HEK293 (cell line): Measurements from ENCODE around the gene NECTIN1.

Experiments used
- CTCF ChIA-PET: fragments of 350-600 bp; formaldehyde crosslinking; extraction: SDS; loops from one replicate; lab custom pipeline; 2021; ENCODE audit warnings: antibody characterized with exemption; lab: Yijun Ruan, JAX
- POLR2A ChIA-PET: fragments of 300-600 bp; formaldehyde crosslinking; extraction: SDS; loops from one replicate; lab custom pipeline; 2020; ENCODE audit warnings: antibody characterized with exemption, inconsistent platforms; lab: Yijun Ruan, JAX
- H3K27ac ChIP-seq: fragments of 200-500 bp; sonication (Bioruptor generic); 2 replicates; pipeline ENCODE4 v1.5.1; 2014; ENCODE audit warnings: low read depth, low read length, control low read depth, inconsistent platforms; ENCODE audit errors: extremely low read depth
- H3K36me3 ChIP-seq, 2 experiments: fragments of 200-500 bp in 1 of 2; sonication (Bioruptor generic) in 1 of 2; 1 replicate in 1 of 2; 2 replicates in 1 of 2; pipeline ENCODE4 v1.5.1; 2014 to 2017; ENCODE audit warnings: inconsistent platforms in 2 of 2, low read length in 2 of 2; ENCODE audit not compliant: control insufficient read depth in 2 of 2, insufficient read depth in 1 of 2
- H3K4me1 ChIP-seq: fragments of 200-500 bp; sonication (Bioruptor generic); 2 replicates; pipeline ENCODE4 v1.5.1; 2014; ENCODE audit warnings: mild to moderate bottlenecking, low read length, inconsistent platforms; ENCODE audit not compliant: control insufficient read depth, insufficient read depth
- H3K4me3 ChIP-seq: 2 replicates; pipeline ENCODE4 v1.5.1; 2011; ENCODE audit warnings: low read depth, mild to moderate bottlenecking, control low read depth, low read length, moderate library complexity
- H3K9me3 ChIP-seq: fragments of 200-500 bp; sonication (Bioruptor generic); 2 replicates; pipeline ENCODE4 v1.5.1; 2014; ENCODE audit warnings: low read depth, low read length, inconsistent platforms; ENCODE audit not compliant: control insufficient read depth, insufficient read depth
- BCL11B ChIP-seq: fragments of 450-650 bp; formaldehyde crosslinking; IDR thresholded peaks from 2 replicates; pipeline ENCODE4 v1.5.1; 2016; ENCODE audit warnings: low read depth, missing biosample characterization, missing genetic modification characterization
- IKZF3 ChIP-seq: fragments of 450-650 bp; IDR thresholded peaks from 2 replicates; pipeline ENCODE4 v1.5.0; 2018; ENCODE audit warnings: missing biosample characterization, mild to moderate bottlenecking, missing genetic modification characterization, moderate library complexity
- KLF16 ChIP-seq: fragments of 450-650 bp; formaldehyde crosslinking; IDR thresholded peaks from 2 replicates; pipeline ENCODE4 v1.5.1; 2017; ENCODE audit warnings: missing biosample characterization, missing genetic modification characterization
- ZNF121 ChIP-seq: fragments of 450-650 bp; formaldehyde crosslinking; IDR thresholded peaks from 2 replicates; pipeline ENCODE4 v1.5.1; 2016; ENCODE audit warnings: missing biosample characterization, missing genetic modification characterization
- ZNF174 ChIP-seq: fragments of 450-650 bp; formaldehyde crosslinking; IDR thresholded peaks from 2 replicates; pipeline ENCODE4 v1.5.0; 2017; ENCODE audit warnings: missing biosample characterization, mild to moderate bottlenecking, missing genetic modification characterization
- ZNF302 ChIP-seq: fragments of 450-650 bp; formaldehyde crosslinking; IDR thresholded peaks from 2 replicates; pipeline ENCODE4 v1.5.1; 2016; ENCODE audit warnings: missing biosample characterization, missing genetic modification characterization, low read depth
- ZNF544 ChIP-seq: fragments of 450-650 bp; formaldehyde crosslinking; IDR thresholded peaks from 2 replicates; pipeline ENCODE4 v1.5.0; 2017; ENCODE audit warnings: missing biosample characterization, missing genetic modification characterization
- ZNF600 ChIP-seq: fragments of 450-650 bp; formaldehyde crosslinking; IDR thresholded peaks from 2 replicates; pipeline ENCODE4 v1.5.1; 2016; ENCODE audit warnings: missing biosample characterization, missing genetic modification characterization
- ZNF701 ChIP-seq: fragments of 450-650 bp; formaldehyde crosslinking; IDR thresholded peaks from 2 replicates; pipeline ENCODE4 v1.5.1; 2016; ENCODE audit warnings: missing biosample characterization, missing genetic modification characterization
- ZNF843 ChIP-seq: fragments of 450-650 bp; formaldehyde crosslinking; IDR thresholded peaks from 2 replicates; pipeline ENCODE4 v1.5.1; 2016; ENCODE audit warnings: missing biosample characterization, missing genetic modification characterization
- TF ChIP-seq, protein P1 (sequence below): fragments of 450-650 bp; formaldehyde crosslinking; IDR thresholded peaks from 2 replicates; pipeline ENCODE4 v1.5.1; 2016; ENCODE audit warnings: missing biosample characterization, missing genetic modification characterization, borderline replicate concordance
- TF ChIP-seq, protein P2 (sequence below): fragments of 450-650 bp; formaldehyde crosslinking; IDR thresholded peaks from 2 replicates; pipeline ENCODE4 v1.5.1; 2016; ENCODE audit warnings: missing biosample characterization, missing genetic modification characterization
- TF ChIP-seq, protein P3 (sequence below): fragments of 450-650 bp; formaldehyde crosslinking; IDR thresholded peaks from 2 replicates; pipeline ENCODE4 v1.5.0; 2017; ENCODE audit warnings: missing biosample characterization, missing genetic modification characterization, borderline replicate concordance
- TF ChIP-seq, protein P4 (sequence below): fragments of 450-650 bp; formaldehyde crosslinking; IDR thresholded peaks from 2 replicates; pipeline ENCODE4 v1.5.1; 2016; ENCODE audit warnings: missing biosample characterization, missing genetic modification characterization, low read depth
- TF ChIP-seq, protein P5 (sequence below): fragments of 450-650 bp; formaldehyde crosslinking; IDR thresholded peaks from 2 replicates; pipeline ENCODE4; 2016; ENCODE audit warnings: missing biosample characterization, missing genetic modification characterization

NECTIN1 gene

DNA sequence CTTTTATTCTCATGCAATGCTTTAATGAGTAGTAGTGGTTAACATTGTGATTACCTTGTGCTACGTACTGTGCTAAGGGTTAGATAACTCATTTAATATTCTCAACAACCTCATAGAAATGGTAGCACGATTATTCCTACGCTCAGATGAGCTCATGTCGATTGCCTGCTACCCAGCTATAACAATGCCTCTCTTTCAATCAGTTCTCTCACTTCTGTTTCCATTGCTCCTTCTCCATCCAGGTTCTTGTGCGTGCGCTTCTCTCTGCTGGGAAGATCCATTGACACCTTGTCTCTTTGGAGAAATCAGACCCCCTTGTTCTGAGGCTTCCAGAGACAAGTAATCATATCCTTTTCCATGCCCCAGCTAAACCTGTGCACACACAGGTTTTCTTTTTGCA is 120.8 kb downstream of the NECTIN1 start:
- no peak overlapping the region for H3K4me3 ChIP-seq
- CTCF ChIA-PET = no interaction called here
- H3K27ac ChIP-seq = no peak overlapping the region
- no peaks in the 10 kb centered on the region for H3K36me3 ChIP-seq
- TF ChIP-seq ZNF174 = no peak
- TF ChIP-seq IKZF3 (tag by site-specific recombination) = no peak
- no peak for TF ChIP-seq ZNF121
- TF ChIP-seq ZNF544 (tag by site-specific recombination) = no peak
- TF ChIP-seq, protein P1, sequence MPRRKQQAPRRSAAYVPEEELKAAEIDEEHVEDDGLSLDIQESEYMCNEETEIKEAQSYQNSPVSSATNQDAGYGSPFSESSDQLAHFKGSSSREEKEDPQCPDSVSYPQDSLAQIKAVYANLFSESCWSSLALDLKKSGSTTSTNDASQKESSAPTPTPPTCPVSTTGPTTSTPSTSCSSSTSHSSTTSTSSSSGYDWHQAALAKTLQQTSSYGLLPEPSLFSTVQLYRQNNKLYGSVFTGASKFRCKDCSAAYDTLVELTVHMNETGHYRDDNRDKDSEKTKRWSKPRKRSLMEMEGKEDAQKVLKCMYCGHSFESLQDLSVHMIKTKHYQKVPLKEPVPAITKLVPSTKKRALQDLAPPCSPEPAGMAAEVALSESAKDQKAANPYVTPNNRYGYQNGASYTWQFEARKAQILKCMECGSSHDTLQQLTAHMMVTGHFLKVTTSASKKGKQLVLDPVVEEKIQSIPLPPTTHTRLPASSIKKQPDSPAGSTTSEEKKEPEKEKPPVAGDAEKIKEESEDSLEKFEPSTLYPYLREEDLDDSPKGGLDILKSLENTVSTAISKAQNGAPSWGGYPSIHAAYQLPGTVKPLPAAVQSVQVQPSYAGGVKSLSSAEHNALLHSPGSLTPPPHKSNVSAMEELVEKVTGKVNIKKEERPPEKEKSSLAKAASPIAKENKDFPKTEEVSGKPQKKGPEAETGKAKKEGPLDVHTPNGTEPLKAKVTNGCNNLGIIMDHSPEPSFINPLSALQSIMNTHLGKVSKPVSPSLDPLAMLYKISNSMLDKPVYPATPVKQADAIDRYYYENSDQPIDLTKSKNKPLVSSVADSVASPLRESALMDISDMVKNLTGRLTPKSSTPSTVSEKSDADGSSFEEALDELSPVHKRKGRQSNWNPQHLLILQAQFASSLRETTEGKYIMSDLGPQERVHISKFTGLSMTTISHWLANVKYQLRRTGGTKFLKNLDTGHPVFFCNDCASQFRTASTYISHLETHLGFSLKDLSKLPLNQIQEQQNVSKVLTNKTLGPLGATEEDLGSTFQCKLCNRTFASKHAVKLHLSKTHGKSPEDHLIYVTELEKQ (tag by site-specific recombination) = no peak
- H3K4me1 ChIP-seq = no peaks in the 10 kb centered on the region
- POLR2A ChIA-PET = no interaction called here
- no peaks in the 10 kb centered on the region for H3K9me3 ChIP-seq

DNA sequence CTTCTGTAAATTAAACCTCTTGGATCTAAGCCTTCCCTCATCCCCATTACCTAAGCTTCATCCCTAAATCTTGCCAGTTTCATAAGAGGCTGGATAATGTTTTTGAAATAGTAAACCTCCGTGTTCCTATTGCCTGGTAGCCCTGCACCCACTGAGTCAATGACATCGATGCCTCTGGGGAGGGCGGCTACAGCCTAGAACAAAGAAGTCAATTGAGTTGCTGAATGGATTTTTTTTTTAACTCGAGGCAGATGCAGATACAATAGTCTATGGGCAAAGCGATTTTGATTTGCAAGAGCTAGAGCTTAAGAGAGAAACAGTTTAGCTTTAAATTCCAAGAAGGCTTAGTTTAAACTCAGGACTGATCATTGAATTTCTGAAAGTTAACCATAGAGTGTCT is 121.3 kb downstream of the NECTIN1 start:
- ChIA-PET CTCF (interaction anchor here (1.1 to 1.3 kb wide), 2 partner anchors 18 to 74 kb away, joined by 3 to 4 read pairs; no protein-coding TSS in a partner anchor), POLR2A (no interaction called here)
- H3K4me1 ChIP-seq = no peaks in the 10 kb centered on the region
- H3K36me3 ChIP-seq = no peaks in the 10 kb centered on the region
- H3K27ac ChIP-seq = no peak overlapping the region
- H3K4me3 ChIP-seq = no peak overlapping the region
- H3K9me3 ChIP-seq = no peaks in the 10 kb centered on the region
- TF ChIP-seq, protein P2, sequence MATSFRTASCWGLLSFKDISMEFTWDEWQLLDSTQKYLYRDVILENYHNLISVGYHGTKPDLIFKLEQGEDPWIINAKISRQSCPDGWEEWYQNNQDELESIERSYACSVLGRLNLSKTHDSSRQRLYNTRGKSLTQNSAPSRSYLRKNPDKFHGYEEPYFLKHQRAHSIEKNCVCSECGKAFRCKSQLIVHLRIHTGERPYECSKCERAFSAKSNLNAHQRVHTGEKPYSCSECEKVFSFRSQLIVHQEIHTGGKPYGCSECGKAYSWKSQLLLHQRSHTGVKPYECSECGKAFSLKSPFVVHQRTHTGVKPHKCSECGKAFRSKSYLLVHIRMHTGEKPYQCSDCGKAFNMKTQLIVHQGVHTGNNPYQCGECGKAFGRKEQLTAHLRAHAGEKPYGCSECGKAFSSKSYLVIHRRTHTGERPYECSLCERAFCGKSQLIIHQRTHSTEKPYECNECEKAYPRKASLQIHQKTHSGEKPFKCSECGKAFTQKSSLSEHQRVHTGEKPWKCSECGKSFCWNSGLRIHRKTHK = no peak
- TF ChIP-seq ZNF701 (tag by site-specific recombination) = no peak
- TF ChIP-seq, protein P3, sequence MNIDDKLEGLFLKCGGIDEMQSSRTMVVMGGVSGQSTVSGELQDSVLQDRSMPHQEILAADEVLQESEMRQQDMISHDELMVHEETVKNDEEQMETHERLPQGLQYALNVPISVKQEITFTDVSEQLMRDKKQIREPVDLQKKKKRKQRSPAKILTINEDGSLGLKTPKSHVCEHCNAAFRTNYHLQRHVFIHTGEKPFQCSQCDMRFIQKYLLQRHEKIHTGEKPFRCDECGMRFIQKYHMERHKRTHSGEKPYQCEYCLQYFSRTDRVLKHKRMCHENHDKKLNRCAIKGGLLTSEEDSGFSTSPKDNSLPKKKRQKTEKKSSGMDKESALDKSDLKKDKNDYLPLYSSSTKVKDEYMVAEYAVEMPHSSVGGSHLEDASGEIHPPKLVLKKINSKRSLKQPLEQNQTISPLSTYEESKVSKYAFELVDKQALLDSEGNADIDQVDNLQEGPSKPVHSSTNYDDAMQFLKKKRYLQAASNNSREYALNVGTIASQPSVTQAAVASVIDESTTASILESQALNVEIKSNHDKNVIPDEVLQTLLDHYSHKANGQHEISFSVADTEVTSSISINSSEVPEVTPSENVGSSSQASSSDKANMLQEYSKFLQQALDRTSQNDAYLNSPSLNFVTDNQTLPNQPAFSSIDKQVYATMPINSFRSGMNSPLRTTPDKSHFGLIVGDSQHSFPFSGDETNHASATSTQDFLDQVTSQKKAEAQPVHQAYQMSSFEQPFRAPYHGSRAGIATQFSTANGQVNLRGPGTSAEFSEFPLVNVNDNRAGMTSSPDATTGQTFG (tag by site-specific recombination) = no peak

DNA sequence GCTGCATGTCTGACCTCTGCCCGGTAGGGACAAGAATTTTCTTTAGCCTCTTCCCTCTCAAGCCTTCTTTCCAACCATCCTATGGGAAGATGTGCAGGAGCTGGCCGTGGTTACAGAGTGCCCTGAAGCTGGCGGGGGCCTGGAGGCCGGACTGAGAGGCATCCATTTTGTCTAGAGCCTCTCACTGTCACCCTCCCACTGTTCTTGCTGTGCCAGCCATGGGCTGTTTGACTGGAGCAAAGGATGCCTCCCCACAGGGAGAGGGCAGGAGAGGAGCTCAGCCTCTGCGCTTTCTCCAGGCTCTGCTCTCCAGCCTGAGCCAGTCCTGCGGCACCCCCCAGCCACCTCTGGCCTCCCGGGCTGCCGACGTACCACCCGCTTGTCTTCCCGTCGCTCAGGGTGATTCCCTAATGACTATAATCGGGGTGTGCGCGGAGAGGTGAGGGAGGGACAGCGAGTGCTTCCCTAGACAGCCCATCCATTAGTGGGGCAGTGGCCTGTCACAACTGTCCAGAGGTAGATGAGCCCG is 123.8 kb downstream of the NECTIN1 start:
- TF ChIP-seq, protein P4, sequence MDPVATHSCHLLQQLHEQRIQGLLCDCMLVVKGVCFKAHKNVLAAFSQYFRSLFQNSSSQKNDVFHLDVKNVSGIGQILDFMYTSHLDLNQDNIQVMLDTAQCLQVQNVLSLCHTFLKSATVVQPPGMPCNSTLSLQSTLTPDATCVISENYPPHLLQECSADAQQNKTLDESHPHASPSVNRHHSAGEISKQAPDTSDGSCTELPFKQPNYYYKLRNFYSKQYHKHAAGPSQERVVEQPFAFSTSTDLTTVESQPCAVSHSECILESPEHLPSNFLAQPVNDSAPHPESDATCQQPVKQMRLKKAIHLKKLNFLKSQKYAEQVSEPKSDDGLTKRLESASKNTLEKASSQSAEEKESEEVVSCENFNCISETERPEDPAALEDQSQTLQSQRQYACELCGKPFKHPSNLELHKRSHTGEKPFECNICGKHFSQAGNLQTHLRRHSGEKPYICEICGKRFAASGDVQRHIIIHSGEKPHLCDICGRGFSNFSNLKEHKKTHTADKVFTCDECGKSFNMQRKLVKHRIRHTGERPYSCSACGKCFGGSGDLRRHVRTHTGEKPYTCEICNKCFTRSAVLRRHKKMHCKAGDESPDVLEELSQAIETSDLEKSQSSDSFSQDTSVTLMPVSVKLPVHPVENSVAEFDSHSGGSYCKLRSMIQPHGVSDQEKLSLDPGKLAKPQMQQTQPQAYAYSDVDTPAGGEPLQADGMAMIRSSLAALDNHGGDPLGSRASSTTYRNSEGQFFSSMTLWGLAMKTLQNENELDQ = no peak
- TF ChIP-seq ZNF843 (tag by site-specific recombination) (no peak), ZNF600 (no peak), KLF16 (tag by site-specific recombination) (no peak), BCL11B (tag by site-specific recombination) (no peak), ZNF302 (no peak)
- TF ChIP-seq, protein P5, sequence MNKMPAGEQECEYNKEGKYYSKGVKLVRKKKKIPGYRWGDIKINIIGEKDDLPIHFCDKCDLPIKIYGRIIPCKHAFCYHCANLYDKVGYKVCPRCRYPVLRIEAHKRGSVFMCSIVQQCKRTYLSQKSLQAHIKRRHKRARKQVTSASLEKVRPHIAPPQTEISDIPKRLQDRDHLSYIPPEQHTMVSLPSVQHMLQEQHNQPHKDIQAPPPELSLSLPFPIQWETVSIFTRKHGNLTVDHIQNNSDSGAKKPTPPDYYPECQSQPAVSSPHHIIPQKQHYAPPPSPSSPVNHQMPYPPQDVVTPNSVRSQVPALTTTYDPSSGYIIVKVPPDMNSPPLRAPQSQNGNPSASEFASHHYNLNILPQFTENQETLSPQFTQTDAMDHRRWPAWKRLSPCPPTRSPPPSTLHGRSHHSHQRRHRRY = no peak
- TF ChIP-seq, all 188 proteins: peak for 0
- CTCF ChIA-PET = interaction anchor here (0.6 kb wide), 1 partner anchor 1392 kb away, joined by 3 read pairs; no protein-coding TSS in a partner anchor
- POLR2A ChIA-PET = no interaction called here
- no peaks in the 10 kb centered on the region for H3K36me3 ChIP-seq
- H3K9me3 ChIP-seq = no peaks in the 10 kb centered on the region
- H3K4me1 ChIP-seq = no peaks in the 10 kb centered on the region
- H3K4me3 ChIP-seq = no peak overlapping the region
- no peak overlapping the region for H3K27ac ChIP-seq
